OCI-LY7 (cell line): ENCODE results near the gene FGF2.

ENCODE experiments used
- EZH2phosphoT487 ChIP-seq: fragments of 200-600 bp; sonication (generic); IDR thresholded peaks from 2 replicates; pipeline ENCODE4 v1.6.1; 2018; ENCODE audit warnings: low read depth, borderline replicate concordance, mild to moderate bottlenecking, mixed run types, antibody characterized with exemption, low read length, moderate library complexity, mixed read lengths
- TF ChIP-seq, protein P1 (sequence below): fragments of 200-600 bp; sonication (generic); conservative IDR thresholded peaks from 2 replicates; pipeline ENCODE4 v1.5.1; 2014; ENCODE audit warnings: mild to moderate bottlenecking, antibody characterized with exemption, low read length, moderate library complexity, mixed read lengths

DNA sequence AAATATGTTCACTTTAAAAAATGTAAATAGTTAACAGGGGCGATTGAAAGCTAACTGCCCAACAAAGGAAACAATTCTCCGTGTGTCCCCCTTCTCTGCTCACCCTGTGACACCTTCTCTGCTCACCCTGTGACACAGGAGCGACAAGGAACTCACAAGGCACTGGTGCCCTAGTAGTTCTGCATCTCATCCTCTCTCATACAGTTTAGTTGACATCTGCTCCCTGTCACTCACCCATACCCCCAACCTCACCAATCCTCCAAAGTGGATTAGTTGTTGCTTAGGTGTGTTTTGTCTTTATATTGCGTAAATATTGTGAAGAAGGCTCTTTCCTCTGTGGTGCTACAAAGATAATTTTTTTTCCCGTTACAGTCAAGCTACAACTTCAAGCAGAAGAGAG lies 49.3 kb downstream of the FGF2 start:
- TF ChIP-seq, protein P1, sequence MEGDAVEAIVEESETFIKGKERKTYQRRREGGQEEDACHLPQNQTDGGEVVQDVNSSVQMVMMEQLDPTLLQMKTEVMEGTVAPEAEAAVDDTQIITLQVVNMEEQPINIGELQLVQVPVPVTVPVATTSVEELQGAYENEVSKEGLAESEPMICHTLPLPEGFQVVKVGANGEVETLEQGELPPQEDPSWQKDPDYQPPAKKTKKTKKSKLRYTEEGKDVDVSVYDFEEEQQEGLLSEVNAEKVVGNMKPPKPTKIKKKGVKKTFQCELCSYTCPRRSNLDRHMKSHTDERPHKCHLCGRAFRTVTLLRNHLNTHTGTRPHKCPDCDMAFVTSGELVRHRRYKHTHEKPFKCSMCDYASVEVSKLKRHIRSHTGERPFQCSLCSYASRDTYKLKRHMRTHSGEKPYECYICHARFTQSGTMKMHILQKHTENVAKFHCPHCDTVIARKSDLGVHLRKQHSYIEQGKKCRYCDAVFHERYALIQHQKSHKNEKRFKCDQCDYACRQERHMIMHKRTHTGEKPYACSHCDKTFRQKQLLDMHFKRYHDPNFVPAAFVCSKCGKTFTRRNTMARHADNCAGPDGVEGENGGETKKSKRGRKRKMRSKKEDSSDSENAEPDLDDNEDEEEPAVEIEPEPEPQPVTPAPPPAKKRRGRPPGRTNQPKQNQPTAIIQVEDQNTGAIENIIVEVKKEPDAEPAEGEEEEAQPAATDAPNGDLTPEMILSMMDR: no peak
- no peak for TF ChIP-seq EZH2phosphoT487
